ENCODE results near the gene SDR39U1. TPM values are rescaled to one million over a fixed set of nuclear protein-coding genes. Genes with fewer than 3 reads are reported as not detected.
A peak's percentile ranks its signal among the peaks of the same experiment; 100 is the strongest.

The SDR39U1 gene
- total and polyA plus RNA-seq, 10 of the 15 experiments (the other 5 are each of a cell fraction or from before 2014, with no cell fraction given) = 14.0 to 89.3 (median 42.2) TPM

GRCh38 chr14:24428628-24429394 lies 13.8 kb downstream of the SDR39U1 start:
- TF ChIP-seq JUNB (IDR thresholded peaks at IDR 0.05) = no peak
- no peak for TF ChIP-seq TCF7 (IDR thresholded peaks at IDR 0.05; ENCODE audit: borderline replicate concordance)
- TF ChIP-seq RELB (IDR thresholded peaks at IDR 0.05; ENCODE audit: low read depth) = no peak
- no peak for TF ChIP-seq E2F8 (IDR thresholded peaks at IDR 0.05; ENCODE audit: low read depth, partially characterized antibody)
- no peak for TF ChIP-seq USF1 (IDR thresholded peaks at IDR 0.05; ENCODE audit: borderline replicate concordance, extremely low read length, insufficient read depth, low read depth, low read length)
- ChIA-PET RAD21 (ENCODE audit: unreplicated experiment) (interaction anchor here (0.8 to 1.6 kb wide), 3 partner anchors 50 to 96 kb away, joined by 4 to 5 read pairs (median 5); no protein-coding TSS in a partner anchor), POLR2A (interaction anchor here (3.4 kb wide), 1 partner anchor 13 kb away, joined by 38 read pairs; the partner anchor contains the start of gene SDR39U1), SMC1A (ENCODE audit: uncharacterized antibody, unreplicated experiment) (interaction anchor here (2.4 to 4.2 kb wide), 3 partner anchors 12 to 63 kb away, joined by 7 to 79 read pairs (median 17); partner anchors contain the start of gene SDR39U1), CTCF (interaction anchor here (5.3 to 10.8 kb wide), 2 partner anchors 63 to 94 kb away, joined by 163 to 452 read pairs; partner anchors contain the start of genes ADCY4 and RIPK3)
- Histone ChIP-seq H3K36me3 (ENCODE audit: control insufficient read depth in 2 of 2, insufficient read depth in 2 of 2, low read length in 1 of 2) (peaks cover 4 to 9% of the 10 kb centered on the region in 2 experiments), H2AFZ (ENCODE audit: control insufficient read depth, low read depth, low read length) (no peak overlapping the region), H4K20me1 (ENCODE audit: control insufficient read depth, insufficient read depth) (no peaks in the 10 kb centered on the region), H3K9ac (ENCODE audit: control insufficient read depth, insufficient read depth, low read length) (peak overlapping the region; percentile 80), H3K79me2 (ENCODE audit: control insufficient read depth, insufficient read depth, low read length) (peaks cover 25% of the 10 kb centered on the region), H3K27ac (ENCODE audit: control insufficient read depth, insufficient read depth) (peak overlapping the region; percentile 92; the same call in 1 of the 2 replicates), H3K4me1 (ENCODE audit: control insufficient read depth, insufficient read depth, low read length) (peaks cover 8% of the 10 kb centered on the region), H3K27me3 (replicated peaks in 1 of 2; ENCODE audit: control insufficient read depth in 2 of 2, insufficient read depth in 2 of 2, low read length in 1 of 2) (no peaks in the 10 kb centered on the region), H3K4me2 (ENCODE audit: control insufficient read depth, insufficient read depth) (peak overlapping the region; percentile 88), H3K9me3 (replicated peaks; ENCODE audit: control insufficient read depth, insufficient read depth, low read length) (no peaks in the 10 kb centered on the region), H3K4me3 (peak overlapping the region; percentile 93)
- FAIRE-seq (no peak), DNase-seq (ENCODE audit: low read depth, low spot score) (no peak), ATAC-seq (no peak)
- WGBS (ENCODE audit: insufficient coverage, insufficient replicate concordance, low lambda C conversion rate, missing lambda C conversion rate) = 94% methylated on average over 17 of the region's 18 CpGs
- in situ Hi-C loops (cut with MboI) (no loop called here), intact Hi-C loops (cut with micrococcal nuclease; ENCODE audit: unreplicated experiment) (no loop called here)
- BruUV-seq (replicated peaks) = no TSS peak
